KMS-11 (cell line): ENCODE data around the gene MGAT4B.

ENCODE experiments used
- H2AFZ ChIP-seq: fragments of 200-600 bp; sonication (generic); 2 replicates; pipeline ENCODE4 v1.6.1; 2016; ENCODE audit warnings: antibody characterized with exemption, mixed run types, low read depth
- H3K27ac ChIP-seq: fragments of 200-600 bp; sonication (generic); 2 replicates; pipeline ENCODE4 v1.6.1; 2016; ENCODE audit warnings: mild to moderate bottlenecking, mixed run types
- H3K27me3 ChIP-seq: fragments of 200-600 bp; sonication (generic); 2 replicates; pipeline ENCODE4 v1.6.1; 2017; ENCODE audit warnings: mild to moderate bottlenecking, low read depth, mixed run types, moderate library complexity; ENCODE audit not compliant: insufficient read depth
- H3K36me3 ChIP-seq: fragments of 200-600 bp; sonication (generic); 2 replicates; pipeline ENCODE4 v1.6.1; 2017; ENCODE audit warnings: mild to moderate bottlenecking, mixed run types; ENCODE audit not compliant: insufficient read depth
- H3K4me1 ChIP-seq: fragments of 200-600 bp; sonication (generic); 2 replicates; pipeline ENCODE4 v1.6.1; 2016; ENCODE audit warnings: mild to moderate bottlenecking, low read depth, mixed run types; ENCODE audit not compliant: poor library complexity, severe bottlenecking
- H3K4me2 ChIP-seq: fragments of 200-600 bp; sonication (generic); 2 replicates; pipeline ENCODE4 v1.7.0; 2016; ENCODE audit warnings: mild to moderate bottlenecking, mixed run types
- H3K4me3 ChIP-seq: fragments of 200-600 bp; sonication (generic); IDR thresholded peaks from 2 replicates; pipeline ENCODE4 v1.6.1; 2017; ENCODE audit warnings: low read depth, low read length, mixed read lengths; ENCODE audit not compliant: insufficient read depth
- H3K79me2 ChIP-seq: fragments of 200-600 bp; sonication (generic); 2 replicates; pipeline ENCODE4 v1.6.1; 2016; ENCODE audit warnings: low read depth, mixed run types; ENCODE audit not compliant: insufficient read depth
- H3K9ac ChIP-seq: fragments of 200-600 bp; sonication (generic); 2 replicates; pipeline ENCODE4 v1.6.1; 2016; ENCODE audit warnings: mild to moderate bottlenecking, mixed run types
- H4K20me1 ChIP-seq: fragments of 200-600 bp; sonication (generic); 2 replicates; pipeline ENCODE4 v1.6.1; 2016; ENCODE audit warnings: mild to moderate bottlenecking, mixed run types; ENCODE audit not compliant: insufficient read depth
- TF ChIP-seq, protein P1 (sequence below): fragments of 200-600 bp; sonication (generic); conservative IDR thresholded peaks from 2 replicates; pipeline ENCODE4 v1.6.1; 2017; ENCODE audit warnings: low read depth, mild to moderate bottlenecking, antibody characterized with exemption, low read length, moderate library complexity, mixed read lengths

The MGAT4B gene

DNA sequence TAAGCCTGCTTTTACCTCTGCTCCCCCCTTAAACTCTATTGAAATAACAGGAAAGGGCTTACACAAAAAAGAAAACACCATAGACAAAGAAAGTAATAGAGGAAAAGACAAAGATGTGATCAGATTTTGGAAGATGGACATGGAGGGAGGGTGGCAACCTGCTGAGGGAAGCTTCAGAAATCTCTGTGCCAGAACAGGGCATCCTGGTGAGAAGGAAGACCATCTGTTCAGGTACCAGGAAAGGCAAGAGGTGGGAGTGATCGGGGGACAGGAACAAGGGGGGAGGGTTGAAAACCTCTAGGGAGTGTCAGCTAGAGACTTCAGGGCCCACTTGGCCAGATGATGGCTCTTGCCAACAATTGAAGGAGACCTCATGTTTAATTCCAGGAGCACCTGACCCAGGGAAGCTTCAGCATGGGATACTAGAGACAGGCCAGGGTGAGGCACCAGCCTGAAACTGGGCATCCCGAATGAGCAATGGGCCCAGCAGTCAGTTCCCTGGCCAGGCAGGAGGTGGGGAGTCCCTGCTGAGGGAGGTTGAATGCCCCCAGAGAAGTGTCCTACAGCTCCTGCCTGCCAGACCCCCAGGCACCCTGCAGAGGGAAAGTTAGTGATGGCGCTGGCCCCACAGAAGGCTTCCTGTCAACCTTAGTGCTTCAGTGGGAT lies 22.2 kb upstream of the MGAT4B start:
- TF ChIP-seq, protein P1, sequence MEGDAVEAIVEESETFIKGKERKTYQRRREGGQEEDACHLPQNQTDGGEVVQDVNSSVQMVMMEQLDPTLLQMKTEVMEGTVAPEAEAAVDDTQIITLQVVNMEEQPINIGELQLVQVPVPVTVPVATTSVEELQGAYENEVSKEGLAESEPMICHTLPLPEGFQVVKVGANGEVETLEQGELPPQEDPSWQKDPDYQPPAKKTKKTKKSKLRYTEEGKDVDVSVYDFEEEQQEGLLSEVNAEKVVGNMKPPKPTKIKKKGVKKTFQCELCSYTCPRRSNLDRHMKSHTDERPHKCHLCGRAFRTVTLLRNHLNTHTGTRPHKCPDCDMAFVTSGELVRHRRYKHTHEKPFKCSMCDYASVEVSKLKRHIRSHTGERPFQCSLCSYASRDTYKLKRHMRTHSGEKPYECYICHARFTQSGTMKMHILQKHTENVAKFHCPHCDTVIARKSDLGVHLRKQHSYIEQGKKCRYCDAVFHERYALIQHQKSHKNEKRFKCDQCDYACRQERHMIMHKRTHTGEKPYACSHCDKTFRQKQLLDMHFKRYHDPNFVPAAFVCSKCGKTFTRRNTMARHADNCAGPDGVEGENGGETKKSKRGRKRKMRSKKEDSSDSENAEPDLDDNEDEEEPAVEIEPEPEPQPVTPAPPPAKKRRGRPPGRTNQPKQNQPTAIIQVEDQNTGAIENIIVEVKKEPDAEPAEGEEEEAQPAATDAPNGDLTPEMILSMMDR, result no peak
- H2AFZ ChIP-seq, result no peak overlapping the region
- H3K27me3 ChIP-seq, result no peaks in the 10 kb centered on the region
- H3K9ac ChIP-seq, result no peak overlapping the region
- no peak overlapping the region for H3K27ac ChIP-seq
- no peaks in the 10 kb centered on the region for H4K20me1 ChIP-seq
- H3K4me1 ChIP-seq, result no peaks in the 10 kb centered on the region
- no peak overlapping the region for H3K4me2 ChIP-seq
- H3K4me3 ChIP-seq, result no peak overlapping the region
- 0 out of 2 replicates have a peak, but pooled peaks cover 6% of the 10 kb centered on the region for H3K79me2 ChIP-seq
- no peaks in the 10 kb centered on the region; the same call in 1 of the 2 replicates for H3K36me3 ChIP-seq

DNA sequence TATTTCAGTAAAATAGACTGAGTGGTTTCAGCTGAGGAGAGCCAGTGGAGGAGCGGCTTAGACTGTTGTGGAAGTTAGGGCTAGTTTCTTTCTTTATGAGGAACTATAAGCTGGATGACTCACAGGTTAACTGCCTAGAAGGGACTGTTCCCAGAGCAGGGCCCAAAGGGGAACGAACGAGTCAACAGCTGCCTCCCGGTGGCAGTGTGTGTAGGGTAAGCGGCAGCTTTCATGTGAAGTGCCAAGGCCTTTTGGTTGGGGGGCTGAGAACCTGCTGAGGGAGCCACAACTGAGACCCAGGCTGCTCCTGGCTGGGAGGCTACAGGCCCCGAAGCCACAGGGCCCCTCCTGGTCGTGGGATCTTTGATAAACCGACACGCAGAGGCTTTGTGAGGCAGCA lies 21.0 kb upstream of the MGAT4B start:
- Histone ChIP-seq H3K4me1 (no peaks in the 10 kb centered on the region), H3K27ac (no peak overlapping the region), H3K27me3 (no peaks in the 10 kb centered on the region), H2AFZ (no peak overlapping the region), H4K20me1 (peaks cover 2% of the 10 kb centered on the region; the same call in 1 of the 2 replicates), H3K4me3 (no peak overlapping the region), H3K4me2 (no peak overlapping the region), H3K36me3 (no peaks in the 10 kb centered on the region; the same call in 1 of the 2 replicates), H3K9ac (no peak overlapping the region), H3K79me2 (peaks cover 14% of the 10 kb centered on the region)
- TF ChIP-seq, protein P1, result no peak

DNA sequence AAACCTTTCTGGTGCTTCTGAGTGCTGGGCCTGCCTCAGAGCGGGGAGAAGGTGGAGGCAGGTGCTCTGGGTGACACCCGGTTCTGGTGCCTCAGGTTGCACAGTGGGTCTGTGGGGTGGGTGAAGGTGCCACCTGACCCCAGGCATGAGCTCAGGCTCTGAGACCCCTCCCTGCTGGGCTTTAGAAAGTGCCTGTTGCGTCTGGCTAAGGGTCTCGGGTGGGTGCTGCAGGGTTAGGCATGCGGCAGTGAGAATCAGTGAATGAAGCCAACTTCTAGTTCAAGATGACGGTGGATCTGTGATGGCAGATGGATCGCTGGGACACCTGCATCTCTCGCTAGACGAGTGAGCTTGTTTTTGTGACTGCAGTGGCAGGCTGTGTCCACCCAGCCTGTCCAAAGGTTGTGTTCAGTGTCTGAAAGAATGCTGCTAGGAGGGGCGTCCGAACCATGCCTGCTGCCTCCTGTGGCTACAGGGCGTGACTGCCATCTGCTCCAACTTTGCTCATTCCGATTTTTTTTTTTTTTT lies 19.1 kb upstream of the MGAT4B start:
- peaks cover 31% of the 10 kb centered on the region for H3K79me2 ChIP-seq
- no peaks in the 10 kb centered on the region for H3K36me3 ChIP-seq
- H2AFZ ChIP-seq, result no peak overlapping the region
- peaks cover 11% of the 10 kb centered on the region; the same call in 1 of the 2 replicates for H4K20me1 ChIP-seq
- TF ChIP-seq, protein P1, result no peak
- H3K9ac ChIP-seq, result no peak overlapping the region
- peaks cover 7% of the 10 kb centered on the region for H3K4me1 ChIP-seq
- no peak overlapping the region for H3K4me3 ChIP-seq
- H3K4me2 ChIP-seq, result no peak overlapping the region
- no peaks in the 10 kb centered on the region for H3K27me3 ChIP-seq
- H3K27ac ChIP-seq, result no peak overlapping the region

- H3K4me2 ChIP-seq, result no peak overlapping the region
- no peak overlapping the region for H3K9ac ChIP-seq
- peaks cover 31% of the 10 kb centered on the region for H3K79me2 ChIP-seq
- peaks cover 14% of the 10 kb centered on the region for H3K4me1 ChIP-seq
- peaks cover 11% of the 10 kb centered on the region; the same call in 1 of the 2 replicates for H4K20me1 ChIP-seq
- no peaks in the 10 kb centered on the region for H3K36me3 ChIP-seq
- H2AFZ ChIP-seq, result no peak overlapping the region
- no peak overlapping the region for H3K27ac ChIP-seq
- H3K27me3 ChIP-seq, result no peaks in the 10 kb centered on the region
- TF ChIP-seq, protein P1, result no peak
- H3K4me3 ChIP-seq, result no peak overlapping the region
These were observed 18.1 kb upstream of the MGAT4B start for GRCh38 chr5:179824745-179825112.
